NCI-H524 treated with DMSO at 0.1 percent for 48 hours (cell line): ENCODE measurements around the gene MED23.
"Not testable (repeated sequence)": the region's sequence is repeated elsewhere in the genome, so short reads cannot be mapped to it uniquely, and the experiment has no call there.

Source experiments
- DNase-seq: peaks from one replicate; lab custom pipeline; 2025; lab: John Stamatoyannopoulos, UW

MED23 gene

DNA sequence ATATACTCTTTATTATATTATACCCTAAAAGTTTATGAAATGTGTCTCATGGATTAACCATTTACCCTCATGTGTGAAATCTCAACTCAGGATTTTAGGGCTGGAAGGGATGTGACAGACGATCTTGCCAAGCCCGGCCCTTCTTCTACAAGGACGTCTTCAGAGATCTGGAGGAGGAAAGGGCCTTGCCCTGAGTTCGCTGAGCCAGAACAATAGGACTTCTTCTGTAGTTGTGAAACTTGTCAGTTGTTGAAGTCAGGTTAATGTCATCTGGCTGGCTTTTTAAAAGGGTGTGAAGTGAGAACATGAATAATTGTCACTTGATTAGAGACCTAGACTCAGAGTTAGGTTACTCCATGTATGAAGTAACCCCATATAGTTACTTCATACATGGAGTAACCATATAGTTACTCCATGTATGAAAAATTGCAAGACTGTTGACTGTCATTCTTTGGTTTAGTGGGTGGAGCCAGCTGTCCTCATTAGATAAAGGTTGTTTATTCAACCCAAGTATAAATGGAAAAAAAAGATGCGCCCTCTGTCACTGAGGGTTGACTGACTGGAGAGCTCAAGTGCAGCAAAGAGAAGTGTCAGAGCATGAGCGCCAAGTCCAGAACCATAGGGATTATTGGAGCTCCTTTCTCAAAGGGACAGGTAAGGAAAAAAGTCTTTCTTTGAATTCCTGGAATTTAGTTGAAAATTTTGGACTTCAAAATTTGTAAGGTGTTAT is 55.2 kb downstream of the MED23 start, which contains the start of gene ARG1:
ARG1 (plus strand) TSS at position 541 of the 730 bp plus-strand sequence; CDS start at position 598, 57 bp downstream.
- DNase-seq: no peak

DNA sequence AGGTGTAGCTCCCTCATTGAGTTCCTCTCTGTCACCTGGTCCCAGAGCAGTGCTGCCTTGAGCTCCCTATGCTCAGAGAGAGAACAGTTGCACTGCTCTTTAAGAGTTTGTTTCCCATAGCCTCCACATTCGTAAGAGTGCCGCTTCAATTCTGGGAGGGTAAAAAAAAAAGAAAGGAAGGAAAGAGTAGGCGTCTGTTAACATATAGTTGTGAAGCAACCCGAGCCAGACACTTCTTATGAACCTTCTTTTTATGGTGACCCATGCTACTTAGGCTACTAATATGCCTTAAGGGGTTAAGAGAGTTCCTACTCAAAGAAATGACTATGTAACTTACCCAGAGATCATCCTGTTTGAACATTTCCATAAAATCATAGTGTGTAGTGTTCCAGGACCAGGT is 59.3 kb downstream of the MED23 start:
- no peak for DNase-seq

DNA sequence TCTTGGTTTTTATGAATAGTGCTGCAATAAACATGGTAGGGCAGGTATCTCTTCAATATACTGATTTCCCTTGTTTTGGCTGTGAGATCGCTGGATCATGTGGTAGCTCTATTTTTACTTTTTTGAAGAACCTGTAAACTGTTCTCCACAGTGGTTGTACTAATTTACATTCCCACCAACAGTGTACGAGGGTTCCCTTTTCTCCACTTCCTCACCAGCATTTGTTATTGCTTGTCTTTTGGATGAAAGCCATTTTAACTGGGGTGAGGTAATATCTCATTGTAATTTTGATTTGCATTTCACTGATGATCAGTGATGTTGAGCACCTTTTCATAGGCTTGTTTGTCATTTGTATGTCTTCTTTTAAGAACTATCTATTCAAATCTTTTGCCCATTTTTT is 63.0 kb downstream of the MED23 start:
- DNase-seq: no peak

DNA sequence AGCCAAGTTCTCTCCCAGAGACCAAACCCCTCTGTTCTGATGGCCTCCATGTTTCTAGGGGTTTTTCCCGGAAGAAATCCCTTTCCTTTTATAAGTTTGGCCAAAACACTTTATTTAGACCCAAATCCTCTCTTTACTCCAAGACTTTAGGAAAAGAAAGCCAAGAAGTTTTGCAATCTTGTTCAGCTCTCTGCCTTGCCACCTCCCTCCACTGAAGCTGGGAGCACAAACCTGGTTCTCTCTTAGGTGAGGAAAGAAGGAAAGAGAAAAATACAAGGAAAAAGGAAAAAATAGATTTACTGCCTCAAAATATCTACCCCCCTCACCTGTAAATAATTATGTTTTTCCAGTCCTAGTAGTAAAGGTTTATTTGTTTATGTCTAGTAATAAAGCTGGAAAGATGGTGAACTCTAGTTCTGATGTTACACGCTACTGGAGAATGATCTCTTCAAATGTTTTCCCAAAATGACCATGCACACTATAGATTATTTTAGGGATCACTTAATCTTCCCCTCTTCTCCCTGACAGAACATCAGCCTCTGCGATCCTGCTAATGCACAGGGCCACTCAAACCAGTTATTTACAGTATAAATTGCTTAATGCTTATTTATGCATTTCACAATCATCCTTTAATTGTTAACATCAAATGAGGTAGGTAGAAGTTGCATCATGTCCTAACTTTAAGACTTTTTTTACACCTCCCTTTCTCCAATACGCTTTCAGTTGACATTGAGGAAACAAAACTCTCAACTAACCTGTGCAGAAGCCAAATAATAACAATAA is 65.9 kb downstream of the MED23 start:
- no peak for DNase-seq

DNA sequence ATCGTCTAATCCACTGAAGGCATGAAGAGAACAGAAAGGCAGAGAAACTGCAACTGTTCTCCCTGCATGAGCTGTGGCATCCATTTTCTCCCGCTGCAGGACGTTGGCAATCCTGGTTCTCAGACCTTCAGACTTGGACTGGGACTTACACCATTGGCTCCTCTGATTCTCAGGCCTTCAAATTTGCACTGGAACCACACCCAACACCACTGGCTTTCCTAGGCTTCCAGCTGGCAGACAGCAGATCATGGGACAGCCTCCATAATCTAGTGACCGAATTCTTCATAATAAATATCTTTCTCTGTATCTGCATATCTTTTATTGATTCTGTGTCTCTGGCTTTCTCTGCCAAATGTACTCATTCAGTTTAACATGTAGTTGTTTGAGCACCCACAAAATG is 69.1 kb downstream of the MED23 start:
- no peak for DNase-seq

DNA sequence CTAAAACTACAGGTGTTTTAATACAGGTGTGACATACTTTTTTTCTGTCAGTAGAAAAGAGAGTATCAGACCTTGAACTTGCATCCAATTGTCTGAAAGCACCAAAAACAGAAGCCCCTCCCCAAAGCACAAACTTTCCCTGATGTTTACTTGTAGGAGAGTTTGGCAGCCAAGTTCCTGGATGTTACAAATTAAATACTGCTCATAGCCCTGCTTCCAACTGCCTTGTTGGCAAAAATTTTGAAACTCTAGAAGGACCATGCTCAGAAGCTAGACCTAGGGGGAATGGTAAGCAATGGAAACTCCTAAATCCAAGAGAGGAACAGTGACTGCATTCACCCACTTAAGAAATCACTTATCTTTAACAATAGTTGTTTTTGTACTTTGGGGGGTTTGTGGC is 72.0 kb downstream of the MED23 start:
- no peak for DNase-seq

DNA sequence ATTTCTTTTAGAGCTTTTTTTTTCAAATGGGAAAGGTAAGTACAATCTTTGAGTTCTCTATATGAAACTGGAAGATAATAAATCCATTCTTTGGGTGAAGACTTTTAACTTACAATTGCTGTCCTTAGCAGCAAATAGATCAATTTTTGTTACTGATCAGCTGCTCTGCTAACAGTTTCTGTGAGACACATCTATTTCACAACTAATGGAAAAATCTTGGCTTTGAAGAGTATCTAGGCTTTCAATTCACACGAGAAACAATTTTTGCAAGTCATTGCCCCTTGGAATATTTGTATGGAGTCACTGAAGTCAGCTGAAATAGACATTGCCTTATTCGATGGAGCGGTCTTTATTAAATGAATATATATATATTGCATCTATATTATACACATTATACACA is 75.5 kb downstream of the MED23 start:
- DNase-seq: no peak

DNA sequence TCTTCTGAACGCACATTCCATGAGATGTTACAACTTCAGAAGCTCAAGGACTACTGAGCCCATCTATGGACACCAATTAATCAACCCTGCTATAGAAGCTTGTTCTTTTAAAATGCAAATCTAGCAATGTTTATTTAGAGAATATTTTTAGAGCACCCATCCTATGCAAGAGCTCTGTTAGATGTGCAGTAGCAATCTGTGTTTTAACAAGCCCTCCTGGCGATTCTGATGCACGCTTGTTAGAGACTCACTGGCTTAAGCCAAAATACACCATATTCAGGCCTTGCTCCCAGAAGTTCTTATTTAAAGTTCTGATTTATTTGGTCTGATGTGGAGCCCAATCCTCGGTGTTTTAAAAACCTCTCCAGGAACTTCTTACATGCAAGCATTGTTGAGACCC is 76.1 kb downstream of the MED23 start:
- no peak for DNase-seq

DNA sequence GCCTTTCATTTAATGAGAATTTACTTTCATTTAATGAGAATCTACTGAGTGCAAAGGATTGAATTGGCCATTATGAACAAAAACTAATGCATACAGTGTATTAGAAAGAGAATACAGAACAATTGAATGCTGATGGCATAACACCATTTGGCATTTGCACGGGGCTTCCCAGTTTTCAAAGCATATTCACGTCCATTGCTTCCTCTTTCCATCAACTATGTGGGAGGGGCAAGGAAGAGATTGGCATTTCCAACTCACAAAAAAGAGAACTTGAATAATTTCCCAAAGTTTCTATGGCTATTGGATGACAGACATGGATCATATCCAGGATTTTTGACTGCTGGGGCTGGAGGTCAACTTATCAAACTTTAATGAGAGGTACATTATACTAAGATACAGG is 78.2 kb downstream of the MED23 start:
- no peak for DNase-seq

DNA sequence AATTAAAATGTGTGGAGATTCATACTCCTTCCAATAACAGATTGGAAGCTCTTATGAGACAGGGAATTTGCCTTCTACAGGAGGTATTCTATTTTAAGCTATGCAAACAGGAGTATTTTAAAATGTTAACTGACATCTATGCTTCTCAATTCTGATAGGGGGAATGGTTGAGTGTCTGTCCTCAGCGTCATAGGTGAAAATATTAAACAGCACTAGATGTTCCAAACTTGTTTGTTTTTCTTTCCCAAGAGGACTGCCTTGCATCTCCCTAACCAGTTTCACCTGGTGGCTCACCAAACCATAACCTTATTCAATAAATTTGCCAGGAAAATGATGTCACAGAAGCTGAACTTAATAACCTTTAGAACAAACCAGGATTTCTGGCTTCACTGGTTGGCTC is 79.6 kb downstream of the MED23 start:
- no peak for DNase-seq

DNA sequence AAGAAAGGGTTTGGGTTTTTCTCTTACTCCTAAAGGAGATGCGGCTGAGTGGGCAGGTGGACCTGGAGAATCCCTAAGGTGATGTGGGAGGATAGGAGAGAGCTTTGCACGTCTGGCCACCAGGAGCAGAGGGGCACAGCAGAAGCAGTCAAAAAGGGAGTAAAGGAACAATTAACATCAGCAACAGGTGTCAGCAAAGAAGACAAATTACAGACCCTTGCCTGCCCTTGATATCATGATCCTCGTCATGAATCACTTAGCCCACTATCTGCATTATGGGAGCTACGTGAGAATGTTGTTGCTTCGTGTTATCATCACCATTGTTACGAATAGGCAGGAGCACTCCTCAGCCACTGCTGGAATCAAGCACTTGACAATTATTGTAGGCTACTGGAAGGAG is 80.6 kb downstream of the MED23 start:
- DNase-seq: no peak

DNA sequence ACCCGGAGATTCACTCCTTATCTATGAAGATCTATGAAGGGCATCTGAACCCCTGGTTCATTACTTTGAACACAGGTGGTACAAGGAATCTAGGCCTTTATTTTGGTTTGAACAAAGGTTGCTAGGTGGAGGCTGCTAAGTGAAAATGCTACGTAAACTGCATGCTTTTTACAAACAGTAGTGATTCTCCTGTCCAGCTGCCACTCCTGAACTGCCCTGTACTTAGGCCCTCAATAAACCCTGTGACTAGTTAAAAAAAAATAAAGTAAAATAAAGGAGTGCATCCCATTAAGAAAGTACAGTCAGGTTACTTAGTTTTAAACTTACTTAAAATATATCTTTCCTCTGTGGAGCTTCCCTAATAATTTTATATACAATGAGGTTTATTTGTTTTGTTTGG is 82.7 kb downstream of the MED23 start:
- no peak for DNase-seq

DNA sequence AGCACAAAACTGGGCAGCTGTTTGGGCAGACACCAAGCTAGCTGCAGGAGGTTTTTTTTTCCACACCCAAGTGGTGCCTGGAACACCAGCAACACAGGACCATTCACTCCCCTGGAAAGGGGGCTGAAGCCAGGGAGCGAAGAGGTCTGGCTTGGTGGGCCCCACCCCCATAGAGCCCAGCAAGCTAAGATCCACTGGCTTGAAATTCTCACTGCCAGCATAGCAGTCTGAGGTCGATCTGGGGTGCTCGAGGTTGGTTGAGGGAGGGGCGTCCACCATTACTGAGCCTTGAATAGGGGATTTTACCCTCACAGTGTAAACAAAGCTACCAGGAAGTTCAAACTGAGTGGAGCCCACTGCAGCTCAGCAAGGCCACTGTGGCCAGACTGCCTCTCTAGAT is 89.4 kb downstream of the MED23 start:
- not testable (repeated sequence) for DNase-seq

DNA sequence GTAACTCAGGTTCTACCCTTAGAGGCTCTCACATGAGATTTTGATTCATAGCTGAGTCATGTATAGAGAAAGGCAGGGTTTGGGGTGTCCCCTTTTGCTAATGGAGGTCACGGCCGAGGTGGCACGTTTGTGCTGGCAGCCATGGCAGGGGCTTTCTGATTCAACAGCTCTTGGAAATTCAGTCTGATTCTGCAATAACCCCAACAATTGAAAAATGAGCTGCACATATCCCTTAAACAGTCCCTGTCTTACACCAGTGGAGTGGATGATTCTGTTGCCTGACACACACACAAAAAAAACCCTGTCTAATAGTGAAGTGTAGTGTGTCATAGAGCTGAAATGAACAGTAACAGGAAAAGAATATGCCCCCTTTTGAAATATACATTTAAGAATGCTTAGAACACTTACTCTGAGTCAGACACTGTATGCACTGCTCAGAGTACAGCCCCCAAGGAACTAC is 95.4 kb downstream of the MED23 start:
- DNase-seq: no peak

DNA sequence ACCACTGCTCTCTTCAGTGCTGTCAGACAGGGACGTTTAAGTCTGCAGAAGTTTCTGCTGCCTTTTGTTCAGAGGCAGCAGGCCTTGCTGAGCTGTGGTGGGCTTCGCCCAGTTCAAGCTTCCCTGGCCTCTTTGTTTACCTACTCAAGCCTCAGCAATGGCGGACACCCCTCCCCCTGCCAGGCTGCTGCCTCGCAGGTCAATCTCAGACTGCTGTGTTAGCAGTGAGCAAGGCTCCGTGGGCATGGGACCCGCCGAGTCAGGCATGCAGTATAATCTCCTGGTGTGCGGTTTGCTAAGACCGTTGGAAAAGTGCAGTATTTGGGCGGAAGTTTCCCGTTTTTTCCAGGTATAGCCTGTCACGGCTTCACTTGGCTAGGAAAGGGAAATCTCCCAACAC is 96.4 kb downstream of the MED23 start:
- not testable (repeated sequence) for DNase-seq

DNA sequence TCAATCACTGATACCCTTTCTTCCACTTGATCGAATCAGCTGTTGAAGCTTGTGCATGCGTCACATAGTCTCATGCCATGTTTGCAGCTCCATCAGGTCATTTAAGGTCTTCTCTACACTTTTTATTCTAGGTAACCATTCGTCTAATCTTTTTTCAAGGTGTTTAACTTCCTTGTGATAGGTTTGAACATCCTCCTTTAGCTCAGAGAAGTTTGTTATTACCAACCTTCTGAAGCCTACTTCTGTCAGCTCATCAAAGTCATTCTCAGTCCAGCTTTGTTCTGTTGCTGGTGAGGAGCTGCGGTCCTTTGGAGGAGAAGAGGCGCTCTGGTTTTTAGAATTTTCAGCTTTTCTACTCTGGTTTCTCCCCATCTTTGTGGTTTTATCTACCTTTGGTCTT is 97.1 kb downstream of the MED23 start:
- DNase-seq: not testable (repeated sequence)

DNA sequence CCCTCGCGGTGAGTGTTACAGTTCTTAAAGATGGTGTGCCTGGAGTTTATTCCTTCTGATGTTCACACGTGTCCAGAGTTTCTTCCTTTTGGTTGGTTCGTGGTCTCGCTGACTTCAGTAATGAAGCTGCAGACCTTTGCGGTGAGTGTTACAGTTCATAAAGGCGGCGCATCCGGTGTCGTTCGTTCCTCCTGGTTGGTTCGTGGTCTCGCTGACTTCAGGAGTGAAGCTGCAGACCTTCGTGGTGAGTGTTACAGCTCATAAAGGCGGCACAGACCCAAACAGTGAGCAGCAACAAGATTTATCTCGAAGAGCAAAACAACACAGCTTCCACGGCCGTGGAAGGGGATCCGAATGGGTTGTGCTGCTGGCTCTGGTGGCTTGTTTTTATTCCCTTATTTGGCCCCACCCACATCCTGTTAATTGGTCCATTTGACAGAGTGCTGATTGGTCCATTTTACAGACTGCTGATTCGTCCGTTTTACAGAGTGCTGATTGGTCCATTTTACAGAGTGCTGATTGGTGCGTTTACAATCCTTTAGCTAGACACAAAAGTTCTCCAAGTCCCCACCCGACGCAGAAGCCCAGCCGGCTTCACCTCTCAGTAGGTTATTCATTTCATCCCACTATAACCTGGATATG is 103.2 kb downstream of the MED23 start:
- no peak for DNase-seq

DNA sequence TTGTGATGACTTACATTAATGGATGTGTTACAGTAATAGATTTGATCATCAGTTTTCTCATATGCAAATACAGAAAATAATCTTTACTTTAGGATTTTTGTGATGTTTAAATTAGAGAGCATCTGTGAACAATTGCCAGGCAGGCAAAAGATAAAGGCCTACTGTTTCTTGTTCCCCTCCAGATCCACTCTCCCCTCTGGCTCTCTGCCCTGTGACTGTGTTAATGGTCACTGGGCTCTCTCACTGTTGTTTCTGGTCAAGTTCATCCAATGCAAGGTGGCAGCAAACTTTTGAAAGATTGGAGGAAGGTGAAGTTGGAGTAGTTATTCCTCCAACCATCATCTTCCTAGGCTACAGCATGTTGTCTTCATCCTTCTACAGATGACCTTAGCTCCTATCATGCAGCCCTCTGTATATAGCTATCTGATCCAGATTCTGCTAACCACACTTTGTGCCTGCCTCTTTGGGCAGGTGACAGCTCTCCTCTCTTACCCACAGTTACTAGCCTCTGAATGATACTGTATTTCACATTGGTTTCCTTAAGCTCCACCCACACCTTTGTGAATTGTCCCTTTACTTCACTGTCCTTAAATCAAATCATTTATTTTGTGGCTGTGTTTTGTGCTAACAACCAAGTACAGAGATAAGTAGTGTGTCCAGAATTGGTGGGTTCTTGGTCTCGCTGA is 103.9 kb downstream of the MED23 start:
- no peak for DNase-seq
